ENCODE measurements around the gene COMMD7.

- TF ChIP-seq POLR2A (IDR thresholded peaks at IDR 0.05) (no peak), CTCF (IDR thresholded peaks at IDR 0.05) (no peak)
Observed at GRCh38 chr20:32784369-32785080, 41.3 kb upstream of the COMMD7 start.
